Osteoblast (primary cell): ENCODE data around the gene NBL1. TPM values are rescaled to one million over a fixed set of nuclear protein-coding genes. Genes with fewer than 3 reads are reported as not detected.

Experiments
- DNase-seq: peaks from one replicate; pipeline ENCODE4 v3.0.0; 2011; ENCODE audit warnings: low spot score, mixed read lengths; ENCODE audit not compliant: insufficient read length; ENCODE audit errors: missing footprints
- H2AFZ ChIP-seq: 2 replicates; pipeline ENCODE4 v1.6.0; 2011; ENCODE audit warnings: mild to moderate bottlenecking, low read length
- H3K27ac ChIP-seq: 2 replicates; pipeline ENCODE4 v1.5.1; 2011; ENCODE audit warnings: mild to moderate bottlenecking, low read depth, low read length, moderate library complexity
- H3K27me3 ChIP-seq: 2 replicates; pipeline ENCODE4 v1.6.0; 2012; ENCODE audit warnings: mild to moderate bottlenecking, control low read depth, inconsistent platforms, low read length, moderate library complexity; ENCODE audit not compliant: insufficient read depth
- H3K36me3 ChIP-seq: 2 replicates; pipeline ENCODE4 v1.5.1; 2011; ENCODE audit warnings: mild to moderate bottlenecking, low read length, control low read depth, moderate library complexity; ENCODE audit not compliant: insufficient read depth
- H3K4me1 ChIP-seq: 2 replicates; pipeline ENCODE4 v1.5.1; 2011; ENCODE audit warnings: mild to moderate bottlenecking, low read length, control low read depth, moderate library complexity; ENCODE audit not compliant: insufficient read depth
- H3K4me2 ChIP-seq: 2 replicates; pipeline ENCODE4 v1.6.0; 2011; ENCODE audit warnings: mild to moderate bottlenecking, low read length; ENCODE audit not compliant: insufficient read depth
- H3K4me3 ChIP-seq: fragments of 200-600 bp; sonication (generic); 3 replicates; pipeline ENCODE4 v1.5.1; 2012; ENCODE audit warnings: mild to moderate bottlenecking, low read length, inconsistent platforms; ENCODE audit not compliant: insufficient read depth
- H3K79me2 ChIP-seq: 2 replicates; pipeline ENCODE4 v1.6.0; 2012; ENCODE audit warnings: mild to moderate bottlenecking, low read length, control low read depth, inconsistent platforms; ENCODE audit not compliant: insufficient read depth
- H3K9me3 ChIP-seq: 2 replicates; pipeline ENCODE4 v1.5.1; 2011; ENCODE audit warnings: low read depth, low read length, control low read depth
- H4K20me1 ChIP-seq: 2 replicates; pipeline ENCODE4 v1.6.0; 2012; ENCODE audit warnings: mild to moderate bottlenecking, low read length, control low read depth; ENCODE audit not compliant: insufficient read depth
- CTCF ChIP-seq: IDR thresholded peaks from 2 replicates; pipeline ENCODE4 v1.5.1; 2011; ENCODE audit warnings: mild to moderate bottlenecking, low read depth, low read length, moderate library complexity; ENCODE audit errors: extremely low read depth
- total RNA-seq: library from RNA; depleted of rRNA; stranded (reverse); fragments of >200 nt; gene quantifications from 2 replicates; pipeline ENCODE4 v1.2.3, GENCODE V29; 2012

Gene NBL1
- total RNA-seq, 1 donor = 88.7 TPM

GRCh38 chr1:19640363-19641316 lies 3.5 kb upstream of the NBL1 start:
- Histone ChIP-seq H3K9me3 (no peaks in the 10 kb centered on the region), H3K79me2 (peaks cover 14% of the 10 kb centered on the region), H2AFZ (no peak overlapping the region), H3K4me3 (no peak overlapping the region), H3K4me2 (no peak overlapping the region), H3K27me3 (no peaks in the 10 kb centered on the region), H4K20me1 (no peaks in the 10 kb centered on the region), H3K27ac (no peak overlapping the region), H3K4me1 (peaks cover 4% of the 10 kb centered on the region), H3K36me3 (no peaks in the 10 kb centered on the region)
- DNase-seq = peak; percentile 80
- no peak for TF ChIP-seq CTCF

GRCh38 chr1:19643121-19643520 lies 990 bp upstream of the NBL1 start:
- Histone ChIP-seq H3K27me3 (no peaks in the 10 kb centered on the region), H3K9me3 (no peaks in the 10 kb centered on the region), H2AFZ (no peak overlapping the region), H3K4me2 (peak overlapping the region; percentile 88), H3K4me1 (peaks cover 4% of the 10 kb centered on the region), H3K4me3 (peak overlapping the region; percentile 90), H3K79me2 (peaks cover 39% of the 10 kb centered on the region), H3K27ac (no peak overlapping the region), H4K20me1 (peaks cover 11% of the 10 kb centered on the region), H3K36me3 (no peaks in the 10 kb centered on the region)
- peak; percentile 95 for DNase-seq
- TF ChIP-seq CTCF = no peak

GRCh38 chr1:19644395-19644680 lies 227 bp downstream of the NBL1 start:
- H2AFZ ChIP-seq = no peak overlapping the region
- TF ChIP-seq CTCF = no peak
- H3K27ac ChIP-seq = no peak overlapping the region
- H3K4me2 ChIP-seq = peak overlapping the region; percentile 85
- H3K79me2 ChIP-seq = peaks cover 48% of the 10 kb centered on the region
- no peaks in the 10 kb centered on the region for H3K27me3 ChIP-seq
- H4K20me1 ChIP-seq = peaks cover 16% of the 10 kb centered on the region
- H3K36me3 ChIP-seq = no peaks in the 10 kb centered on the region
- peak; percentile 93 for DNase-seq
- peak overlapping the region; percentile 90 for H3K4me3 ChIP-seq
- peaks cover 4% of the 10 kb centered on the region for H3K4me1 ChIP-seq
- no peaks in the 10 kb centered on the region for H3K9me3 ChIP-seq

GRCh38 chr1:19644681-19645410 lies 735 bp downstream of the NBL1 start:
- Histone ChIP-seq H3K36me3 (no peaks in the 10 kb centered on the region), H3K4me2 (peak overlapping the region; percentile 85), H2AFZ (peak overlapping the region; percentile 86), H4K20me1 (peaks cover 16% of the 10 kb centered on the region), H3K79me2 (peaks cover 52% of the 10 kb centered on the region), H3K4me3 (peak overlapping the region; percentile 90), H3K27me3 (no peaks in the 10 kb centered on the region), H3K9me3 (no peaks in the 10 kb centered on the region), H3K4me1 (peaks cover 4% of the 10 kb centered on the region), H3K27ac (peak overlapping the region; percentile 66)
- DNase-seq = peak; percentile 95
- no peak for TF ChIP-seq CTCF
